ENCODE data around the gene MEA1.
A peak's percentile ranks its signal among the peaks of the same experiment; 100 is the strongest.

The MEA1 gene

DNA sequence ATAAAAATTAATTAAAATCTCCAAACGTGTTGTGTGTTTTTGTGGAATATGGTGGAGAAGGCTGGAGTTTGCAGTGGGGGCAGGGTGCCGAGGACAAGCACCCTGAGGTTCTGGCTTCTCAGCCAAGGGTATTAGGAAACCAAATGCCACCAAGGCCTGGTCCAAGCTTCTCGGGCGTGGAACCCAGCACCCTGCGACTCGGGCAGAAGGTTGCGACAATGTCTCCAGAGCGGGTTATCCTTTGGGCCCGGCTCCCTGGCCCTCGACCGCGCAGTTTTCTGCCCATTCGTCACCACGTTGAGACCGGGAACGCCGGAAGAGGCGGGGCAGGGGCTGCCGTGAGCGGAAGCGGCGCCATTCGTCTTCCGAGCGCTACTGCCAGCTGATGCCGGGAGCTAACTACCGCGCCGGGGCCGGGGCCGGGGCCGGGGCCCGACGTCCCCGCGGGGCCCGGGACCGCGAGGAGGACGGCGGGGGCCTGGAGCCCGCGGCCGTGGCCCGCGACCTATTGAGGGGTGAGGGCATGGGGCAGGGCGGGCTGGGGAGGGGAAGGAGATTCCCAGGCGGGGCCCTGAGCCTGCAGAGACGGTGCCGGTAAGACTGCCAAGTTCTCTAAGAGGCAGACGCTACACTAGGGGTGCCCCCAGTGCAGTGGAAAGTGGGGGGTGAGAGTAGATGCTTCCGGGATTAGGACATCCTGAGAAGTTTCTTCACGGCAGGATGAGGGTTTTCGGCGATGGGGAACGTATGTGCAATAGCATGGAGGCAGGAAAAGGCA lies 7.7 kb upstream of the MEA1 start, which contains the start of gene RRP36 (continued):
- TF ChIP-seq ZBTB49 (tag by site-specific recombination; IDR thresholded peaks at IDR 0.05; ENCODE audit: low read depth) (no peak), SCRT2 (tag by site-specific recombination; IDR thresholded peaks at IDR 0.05) (no peak), ZNF530 (tag by site-specific recombination; IDR thresholded peaks at IDR 0.05; ENCODE audit: low read depth) (no peak), ZSCAN23 (tag by site-specific recombination; IDR thresholded peaks at IDR 0.05) (no peak), ZBTB7A (tag by site-specific recombination; IDR thresholded peaks at IDR 0.05; ENCODE audit: low read depth) (no peak), TCF7L2 (IDR thresholded peaks at IDR 0.05; ENCODE audit: borderline replicate concordance, low read depth, low read length) (no peak), CTCF (tag by site-specific recombination; IDR thresholded peaks at IDR 0.05) (no peak), ZNF202 (tag by site-specific recombination; IDR thresholded peaks at IDR 0.05; ENCODE audit: borderline replicate concordance) (no peak), TRIM28 (IDR thresholded peaks at IDR 0.05; ENCODE audit: borderline replicate concordance, low read length) (no peak), ZNF776 (tag by site-specific recombination; IDR thresholded peaks at IDR 0.05; ENCODE audit: borderline replicate concordance) (no peak), MYNN (tag by site-specific recombination; IDR thresholded peaks at IDR 0.05; ENCODE audit: borderline replicate concordance) (no peak), ZNF24 (tag by site-specific recombination; IDR thresholded peaks at IDR 0.05) (no peak; the same call in 1 of the 2 replicates), ZNF626 (tag by site-specific recombination; IDR thresholded peaks at IDR 0.05) (no peak), MZF1 (tag by site-specific recombination; IDR thresholded peaks at IDR 0.05; ENCODE audit: borderline replicate concordance) (no peak), ZBTB48 (tag by site-specific recombination; IDR thresholded peaks at IDR 0.05) (no peak; the same call in 1 of the 2 replicates), SALL2 (tag by site-specific recombination; IDR thresholded peaks at IDR 0.05; ENCODE audit: borderline replicate concordance) (no peak), ZNF529 (tag by site-specific recombination; IDR thresholded peaks at IDR 0.05; ENCODE audit: insufficient replicate concordance) (no peak), ZNF510 (tag by site-specific recombination; IDR thresholded peaks at IDR 0.05; ENCODE audit: insufficient replicate concordance) (no peak), ZNF624 (tag by site-specific recombination; IDR thresholded peaks at IDR 0.05) (no peak), ZNF768 (tag by site-specific recombination; IDR thresholded peaks at IDR 0.05) (no peak), ZNF571 (tag by site-specific recombination; IDR thresholded peaks at IDR 0.05) (no peak), ZNF350 (tag by site-specific recombination; IDR thresholded peaks at IDR 0.05) (no peak), ZBTB20 (tag by site-specific recombination; IDR thresholded peaks at IDR 0.05) (peak; percentile 88), BCL11A (tag by site-specific recombination; IDR thresholded peaks at IDR 0.05; ENCODE audit: low read depth) (no peak), ZNF292 (tag by site-specific recombination; IDR thresholded peaks at IDR 0.05; ENCODE audit: borderline replicate concordance, low read depth) (no peak), ZNF146 (tag by site-specific recombination; IDR thresholded peaks at IDR 0.05) (no peak), ZNF302 (tag by site-specific recombination; IDR thresholded peaks at IDR 0.05; ENCODE audit: low read depth) (no peak), ZNF560 (tag by site-specific recombination; IDR thresholded peaks at IDR 0.05; ENCODE audit: borderline replicate concordance) (no peak), ZIC2 (tag by site-specific recombination; IDR thresholded peaks at IDR 0.05) (no peak)
- TF ChIP-seq, protein P1, sequence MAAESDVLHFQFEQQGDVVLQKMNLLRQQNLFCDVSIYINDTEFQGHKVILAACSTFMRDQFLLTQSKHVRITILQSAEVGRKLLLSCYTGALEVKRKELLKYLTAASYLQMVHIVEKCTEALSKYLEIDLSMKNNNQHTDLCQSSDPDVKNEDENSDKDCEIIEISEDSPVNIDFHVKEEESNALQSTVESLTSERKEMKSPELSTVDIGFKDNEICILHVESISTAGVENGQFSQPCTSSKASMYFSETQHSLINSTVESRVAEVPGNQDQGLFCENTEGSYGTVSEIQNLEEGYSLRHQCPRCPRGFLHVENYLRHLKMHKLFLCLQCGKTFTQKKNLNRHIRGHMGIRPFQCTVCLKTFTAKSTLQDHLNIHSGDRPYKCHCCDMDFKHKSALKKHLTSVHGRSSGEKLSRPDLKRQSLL (tag by site-specific recombination; IDR thresholded peaks at IDR 0.05) = no peak; the same call in 1 of the 2 replicates
- TF ChIP-seq, protein P2, sequence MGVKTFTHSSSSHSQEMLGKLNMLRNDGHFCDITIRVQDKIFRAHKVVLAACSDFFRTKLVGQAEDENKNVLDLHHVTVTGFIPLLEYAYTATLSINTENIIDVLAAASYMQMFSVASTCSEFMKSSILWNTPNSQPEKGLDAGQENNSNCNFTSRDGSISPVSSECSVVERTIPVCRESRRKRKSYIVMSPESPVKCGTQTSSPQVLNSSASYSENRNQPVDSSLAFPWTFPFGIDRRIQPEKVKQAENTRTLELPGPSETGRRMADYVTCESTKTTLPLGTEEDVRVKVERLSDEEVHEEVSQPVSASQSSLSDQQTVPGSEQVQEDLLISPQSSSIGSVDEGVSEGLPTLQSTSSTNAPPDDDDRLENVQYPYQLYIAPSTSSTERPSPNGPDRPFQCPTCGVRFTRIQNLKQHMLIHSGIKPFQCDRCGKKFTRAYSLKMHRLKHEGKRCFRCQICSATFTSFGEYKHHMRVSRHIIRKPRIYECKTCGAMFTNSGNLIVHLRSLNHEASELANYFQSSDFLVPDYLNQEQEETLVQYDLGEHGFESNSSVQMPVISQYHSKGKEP (tag by site-specific recombination; IDR thresholded peaks at IDR 0.05) = no peak
- TF ChIP-seq, protein P3, sequence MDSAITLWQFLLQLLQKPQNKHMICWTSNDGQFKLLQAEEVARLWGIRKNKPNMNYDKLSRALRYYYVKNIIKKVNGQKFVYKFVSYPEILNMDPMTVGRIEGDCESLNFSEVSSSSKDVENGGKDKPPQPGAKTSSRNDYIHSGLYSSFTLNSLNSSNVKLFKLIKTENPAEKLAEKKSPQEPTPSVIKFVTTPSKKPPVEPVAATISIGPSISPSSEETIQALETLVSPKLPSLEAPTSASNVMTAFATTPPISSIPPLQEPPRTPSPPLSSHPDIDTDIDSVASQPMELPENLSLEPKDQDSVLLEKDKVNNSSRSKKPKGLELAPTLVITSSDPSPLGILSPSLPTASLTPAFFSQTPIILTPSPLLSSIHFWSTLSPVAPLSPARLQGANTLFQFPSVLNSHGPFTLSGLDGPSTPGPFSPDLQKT (IDR thresholded peaks at IDR 0.05; ENCODE audit: borderline replicate concordance, low read depth, low read length) = no peak
